Activated T-helper 2 cell treated with anti-CD3 and anti-CD28 coated beads, Interferon-gamma antibody, Interleukin-2, Interleukin-4, amounts not matched to agents 10 μg/mL and 5 μg/mL and 100 μg/mL, durations not matched to agents 14 hours and 24 hours and 36 hours (primary cell): ENCODE measurements around the gene SPEM2. TPM values are rescaled to one million over a fixed set of nuclear protein-coding genes. Genes with fewer than 3 reads are reported as not detected.

Experiments used
- DNase-seq: peaks from one replicate; pipeline ENCODE4 v3.0.0; 2021; ENCODE audit warnings: low spot score
- H3K27ac Mint-ChIP-seq: one replicate; pipeline ENCODE4 v1.8.0; 2021; ENCODE audit warnings: mixed read lengths
- H3K27me3 Mint-ChIP-seq: one replicate; pipeline ENCODE4 v1.8.0; 2021; ENCODE audit warnings: low read depth, mixed read lengths
- H3K36me3 Mint-ChIP-seq: one replicate; pipeline ENCODE4 v1.8.0; 2021; ENCODE audit warnings: low read depth, mixed read lengths
- H3K4me1 Mint-ChIP-seq: one replicate; pipeline ENCODE4 v1.8.0; 2021; ENCODE audit warnings: low read depth, mixed read lengths
- H3K4me3 Mint-ChIP-seq: one replicate; pipeline ENCODE4 v1.8.0; 2021; ENCODE audit warnings: low read depth, mild to moderate bottlenecking, moderate library complexity, mixed read lengths
- H3K9me3 Mint-ChIP-seq: one replicate; pipeline ENCODE4 v1.8.0; 2021; ENCODE audit warnings: mixed read lengths
- intact Hi-C: fragments of 100-400 bp; cut with micrococcal nuclease; formaldehyde crosslinking; loops from one replicate; pipeline ENCODE4 v1.15.1; 2023
- total RNA-seq: library from RNA; stranded (reverse); gene quantifications from 2 replicates; pipeline ENCODE4 v1.2.3, GENCODE V29; 2022

The SPEM2 gene
- total RNA-seq, 1 donor from 2014 or later = not detected

- intact Hi-C loops = no loop called here
- Mint-ChIP-seq H3K4me1 (peaks cover 11% of the 10 kb centered on the region), H3K4me3 (peak overlapping the region; percentile 71), H3K27ac (no peak overlapping the region), H3K36me3 (peaks cover 4% of the 10 kb centered on the region), H3K9me3 (no peaks in the 10 kb centered on the region), H3K27me3 (peaks cover 18% of the 10 kb centered on the region)
- no peak for DNase-seq
These were observed 19.1 kb upstream of the SPEM2 start for GRCh38 chr17:7406235-7406825.

DNA sequence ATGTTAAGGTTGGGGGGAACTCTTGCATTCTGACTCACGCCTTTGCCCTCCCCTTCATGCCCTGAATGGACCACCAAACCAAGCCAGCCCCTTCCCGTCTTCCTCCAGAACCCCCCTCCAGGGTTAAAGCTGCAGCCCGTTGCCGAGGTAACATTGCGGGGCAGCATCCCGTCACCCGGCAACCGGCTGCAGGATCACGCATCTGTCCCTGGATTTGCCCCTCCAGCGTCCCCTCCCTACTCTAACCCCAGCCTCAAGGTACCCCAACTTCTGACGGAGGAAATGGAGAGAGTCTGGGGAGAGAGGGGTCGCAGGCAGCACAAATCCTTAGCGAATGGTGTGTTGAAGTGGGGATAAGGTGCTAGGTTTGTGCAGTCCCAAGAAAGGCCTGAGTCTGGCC is 18.3 kb upstream of the SPEM2 start:
- peaks cover 9% of the 10 kb centered on the region for H3K4me1 Mint-ChIP-seq
- intact Hi-C loops = no loop called here
- H3K27me3 Mint-ChIP-seq = peaks cover 18% of the 10 kb centered on the region
- H3K36me3 Mint-ChIP-seq = no peaks in the 10 kb centered on the region
- no peak overlapping the region for H3K4me3 Mint-ChIP-seq
- H3K9me3 Mint-ChIP-seq = no peaks in the 10 kb centered on the region
- DNase-seq = no peak
- no peak overlapping the region for H3K27ac Mint-ChIP-seq

- intact Hi-C loops = no loop called here
- Mint-ChIP-seq H3K36me3 (no peaks in the 10 kb centered on the region), H3K27me3 (peaks cover 18% of the 10 kb centered on the region), H3K4me1 (peaks cover 9% of the 10 kb centered on the region), H3K4me3 (no peak within 1 kb of the TSS), H3K27ac (no peak within 1 kb of the TSS), H3K9me3 (no peaks in the 10 kb centered on the region)
- DNase-seq = no peak
These were observed 17.7 kb upstream of the SPEM2 start, which contains the start of gene NLGN2 for GRCh38 chr17:7407485-7408251. NLGN2 (plus strand) TSS chr17:7407845; CDS start chr17:7408256, 411 bp downstream.

- Mint-ChIP-seq H3K36me3 (no peaks in the 10 kb centered on the region), H3K27ac (no peak overlapping the region), H3K4me3 (no peak overlapping the region), H3K4me1 (peaks cover 4% of the 10 kb centered on the region), H3K9me3 (no peaks in the 10 kb centered on the region), H3K27me3 (peaks cover 18% of the 10 kb centered on the region)
- DNase-seq = no peak
- intact Hi-C loops = no loop called here
These were observed 17.1 kb upstream of the SPEM2 start for GRCh38 chr17:7408252-7408727.

DNA sequence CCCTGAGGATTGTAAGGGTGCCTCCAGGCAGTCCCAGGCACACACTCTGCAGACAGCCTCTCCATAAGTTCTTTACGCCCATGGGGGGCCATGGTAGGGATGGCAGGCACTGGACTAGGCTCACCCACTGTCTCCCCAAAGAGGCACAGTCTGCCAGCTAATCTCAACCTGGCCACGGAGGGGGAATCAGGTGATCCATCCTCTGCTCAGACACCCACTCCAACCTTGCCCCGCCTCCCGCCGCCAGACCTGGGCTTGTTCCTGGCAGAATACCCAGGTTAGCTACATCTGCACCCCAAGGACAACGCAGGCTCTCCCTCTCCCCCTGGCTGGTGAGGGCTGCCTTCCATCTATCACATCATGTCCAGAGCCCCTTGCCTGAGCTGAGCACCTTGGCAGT is 16.6 kb upstream of the SPEM2 start:
- Mint-ChIP-seq H3K27ac (no peak overlapping the region), H3K4me1 (peaks cover 4% of the 10 kb centered on the region), H3K27me3 (peaks cover 18% of the 10 kb centered on the region), H3K9me3 (no peaks in the 10 kb centered on the region), H3K36me3 (no peaks in the 10 kb centered on the region), H3K4me3 (no peak overlapping the region)
- no peak for DNase-seq
- intact Hi-C loops = no loop called here

DNA sequence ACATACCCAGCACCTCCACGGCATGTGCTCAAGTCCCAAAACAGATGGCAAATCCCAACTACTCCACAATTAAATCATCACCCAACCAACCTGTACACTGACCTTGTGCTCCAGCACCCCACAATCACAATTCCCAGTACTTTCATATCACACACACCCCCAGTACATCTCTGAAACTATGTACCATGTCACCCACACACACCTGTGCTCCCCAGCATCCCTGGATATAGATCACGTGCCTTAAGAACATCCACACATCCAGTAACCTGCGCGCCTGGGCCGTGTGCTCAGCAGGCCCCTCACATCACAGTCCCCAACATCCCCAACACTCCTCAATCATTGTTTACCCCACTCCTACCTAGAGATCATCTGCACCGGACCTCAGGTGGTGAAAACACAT is 15.7 kb upstream of the SPEM2 start:
- H3K27ac Mint-ChIP-seq = no peak overlapping the region
- H3K9me3 Mint-ChIP-seq = no peaks in the 10 kb centered on the region
- H3K4me3 Mint-ChIP-seq = no peak overlapping the region
- intact Hi-C loops = no loop called here
- no peaks in the 10 kb centered on the region for H3K36me3 Mint-ChIP-seq
- peaks cover 4% of the 10 kb centered on the region for H3K4me1 Mint-ChIP-seq
- H3K27me3 Mint-ChIP-seq = peaks cover 18% of the 10 kb centered on the region
- no peak for DNase-seq

GRCh38 chr17:7410634-7411426 is 14.6 kb upstream of the SPEM2 start:
- peaks cover 15% of the 10 kb centered on the region for H3K27me3 Mint-ChIP-seq
- intact Hi-C loops = no loop called here
- H3K27ac Mint-ChIP-seq = no peak overlapping the region
- H3K4me1 Mint-ChIP-seq = peaks cover 2% of the 10 kb centered on the region
- H3K36me3 Mint-ChIP-seq = no peaks in the 10 kb centered on the region
- DNase-seq = no peak
- H3K4me3 Mint-ChIP-seq = no peak overlapping the region
- H3K9me3 Mint-ChIP-seq = no peaks in the 10 kb centered on the region

DNA sequence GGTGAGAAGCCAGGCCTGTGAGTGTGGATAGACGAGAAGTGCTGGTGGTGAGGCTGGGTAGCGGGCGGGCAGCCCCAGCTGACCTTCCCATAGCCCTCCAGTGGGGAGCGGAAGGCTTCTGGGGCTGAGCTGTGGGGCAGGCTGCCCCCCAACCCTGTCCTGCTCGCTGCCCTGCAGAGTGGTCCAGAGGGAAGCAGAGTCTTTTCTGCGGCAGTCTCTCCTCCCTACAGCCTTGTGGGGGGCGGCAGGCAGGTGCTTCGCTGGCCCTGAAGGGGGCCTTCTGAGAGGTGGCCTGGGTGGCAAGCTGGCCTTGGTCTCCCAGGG is 14.0 kb upstream of the SPEM2 start:
- no peak for DNase-seq
- H3K27ac Mint-ChIP-seq = no peak overlapping the region
- H3K4me1 Mint-ChIP-seq = no peaks in the 10 kb centered on the region
- H3K27me3 Mint-ChIP-seq = peaks cover 10% of the 10 kb centered on the region
- no peaks in the 10 kb centered on the region for H3K36me3 Mint-ChIP-seq
- intact Hi-C loops = no loop called here
- H3K9me3 Mint-ChIP-seq = no peaks in the 10 kb centered on the region
- no peak overlapping the region for H3K4me3 Mint-ChIP-seq

- no peaks in the 10 kb centered on the region for H3K36me3 Mint-ChIP-seq
- H3K4me3 Mint-ChIP-seq = no peak overlapping the region
- intact Hi-C loops = no loop called here
- DNase-seq = no peak
- H3K9me3 Mint-ChIP-seq = no peaks in the 10 kb centered on the region
- no peaks in the 10 kb centered on the region for H3K4me1 Mint-ChIP-seq
- peak overlapping the region; percentile 25 for H3K27ac Mint-ChIP-seq
- H3K27me3 Mint-ChIP-seq = peaks cover 8% of the 10 kb centered on the region
These were observed 11.9 kb upstream of the SPEM2 start for GRCh38 chr17:7413346-7413985.

- Mint-ChIP-seq H3K27me3 (no peaks in the 10 kb centered on the region), H3K27ac (no peak overlapping the region), H3K9me3 (no peaks in the 10 kb centered on the region), H3K4me1 (no peaks in the 10 kb centered on the region), H3K4me3 (no peak overlapping the region), H3K36me3 (no peaks in the 10 kb centered on the region)
- DNase-seq = no peak
- intact Hi-C loops = no loop called here
These were observed 10.6 kb upstream of the SPEM2 start for GRCh38 chr17:7414837-7415236.

- DNase-seq = no peak
- Mint-ChIP-seq H3K27ac (no peak overlapping the region), H3K36me3 (no peaks in the 10 kb centered on the region), H3K9me3 (no peaks in the 10 kb centered on the region), H3K27me3 (no peaks in the 10 kb centered on the region), H3K4me3 (no peak overlapping the region), H3K4me1 (no peaks in the 10 kb centered on the region)
- intact Hi-C loops = no loop called here
These were observed 9.6 kb upstream of the SPEM2 start for GRCh38 chr17:7415784-7416183.

DNA sequence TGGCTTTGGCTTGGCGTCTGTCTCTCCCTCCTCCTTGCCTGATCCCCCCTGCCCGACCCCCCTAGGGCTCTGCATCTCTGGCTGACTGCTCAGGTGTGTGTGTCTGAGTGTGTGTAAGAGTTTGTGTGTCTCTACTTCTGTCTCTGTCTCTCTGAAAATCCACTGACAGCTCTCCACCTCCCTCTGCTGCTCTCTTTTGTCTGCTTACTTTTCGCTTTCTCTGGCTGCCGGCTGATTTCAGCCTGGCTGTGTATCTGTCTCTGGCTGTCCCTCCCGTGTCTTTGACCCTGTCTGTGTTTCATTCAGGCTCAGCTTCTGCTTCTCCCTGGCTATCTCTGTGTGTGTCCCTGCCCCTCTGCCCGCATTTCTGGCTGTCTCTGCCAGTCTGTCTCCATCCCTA is 9.1 kb upstream of the SPEM2 start:
- intact Hi-C loops = no loop called here
- Mint-ChIP-seq H3K9me3 (no peaks in the 10 kb centered on the region), H3K4me1 (no peaks in the 10 kb centered on the region), H3K27me3 (no peaks in the 10 kb centered on the region), H3K36me3 (no peaks in the 10 kb centered on the region), H3K27ac (no peak overlapping the region), H3K4me3 (no peak overlapping the region)
- DNase-seq = no peak
